H1 (cell line): ENCODE measurements around the gene XAF1. TPM values are rescaled to one million over a fixed set of nuclear protein-coding genes. Genes with fewer than 3 reads are reported as not detected.

ENCODE experiments used
- BCL11A ChIP-seq, 2 experiments: IDR thresholded peaks; one replicate each; pipeline ENCODE4 v1.6.1; 2011; ENCODE audit warnings: low read depth in 2 of 2, low read length in 2 of 2, mild to moderate bottlenecking in 2 of 2
- CHD1 ChIP-seq: IDR thresholded peaks from 2 replicates; pipeline ENCODE4 v1.6.1; 2012; ENCODE audit warnings: low read depth, low read length, improper control_type of control experiment
- CHD2 ChIP-seq: IDR thresholded peaks from 2 replicates; pipeline ENCODE4 v1.6.1; 2012; ENCODE audit warnings: low read length, improper control_type of control experiment
- EZH2 ChIP-seq: fragments of 200-600 bp; sonication (generic); IDR thresholded peaks from 2 replicates; pipeline ENCODE4 v1.7.1; 2012; ENCODE audit warnings: low read depth, mild to moderate bottlenecking, moderate library complexity, low read length, inconsistent platforms; ENCODE audit not compliant: severe bottlenecking
- GABPA ChIP-seq: IDR thresholded peaks from 2 replicates; pipeline ENCODE4 v1.6.1; 2011; ENCODE audit warnings: mild to moderate bottlenecking, low read length, moderate library complexity, borderline replicate concordance; ENCODE audit not compliant: insufficient read depth
- GTF2F1 ChIP-seq: IDR thresholded peaks from 2 replicates; pipeline ENCODE4 v1.6.1; 2012; ENCODE audit warnings: low read depth, low read length, improper control_type of control experiment, borderline replicate concordance
- KDM4A ChIP-seq: IDR thresholded peaks from one replicate; pipeline ENCODE4 v1.7.1; 2012; ENCODE audit warnings: low read depth, mild to moderate bottlenecking, moderate library complexity, low read length, inconsistent platforms; ENCODE audit not compliant: severe bottlenecking
- PHF8 ChIP-seq: fragments of 200-600 bp; sonication (generic); conservative IDR thresholded peaks from 2 replicates; pipeline ENCODE4 v1.7.1; 2012; ENCODE audit warnings: low read depth, mild to moderate bottlenecking, inconsistent platforms, low read length, moderate library complexity
- POLR2AphosphoS5 ChIP-seq: IDR thresholded peaks from 2 replicates; pipeline ENCODE4 v1.6.1; 2011; ENCODE audit warnings: low read depth, low read length
- POU5F1 ChIP-seq: IDR thresholded peaks from 2 replicates; pipeline ENCODE4 v1.6.1; 2011; ENCODE audit warnings: low read depth, mild to moderate bottlenecking, low read length, moderate library complexity
- RAD21 ChIP-seq, 2 experiments: IDR thresholded peaks in 1 of 2; conservative IDR thresholded peaks in 1 of 2; 2 replicates each; pipeline ENCODE4 v1.6.1; 2011; ENCODE audit warnings: low read depth in 2 of 2, low read length in 2 of 2, improper control_type of control experiment in 1 of 2, inconsistent platforms in 1 of 2, mild to moderate bottlenecking in 1 of 2, moderate library complexity in 1 of 2
- RBBP5 ChIP-seq: IDR thresholded peaks from 2 replicates; pipeline ENCODE4 v1.7.1; 2012; ENCODE audit warnings: low read depth, mild to moderate bottlenecking, inconsistent platforms, low read length, moderate library complexity, borderline replicate concordance
- SP1 ChIP-seq: IDR thresholded peaks from 2 replicates; pipeline ENCODE4 v1.6.1; 2011; ENCODE audit warnings: low read depth, low read length
- SP2 ChIP-seq: IDR thresholded peaks from 2 replicates; pipeline ENCODE4 v1.6.1; 2012; ENCODE audit warnings: mild to moderate bottlenecking, low read length, inconsistent platforms
- SRF ChIP-seq: IDR thresholded peaks from 2 replicates; pipeline ENCODE4 v1.6.1; 2011; ENCODE audit warnings: mild to moderate bottlenecking, low read depth, low read length, moderate library complexity
- SUZ12 ChIP-seq: fragments of 200-600 bp; sonication (generic); IDR thresholded peaks from 2 replicates; pipeline ENCODE4 v1.6.1; 2012; ENCODE audit warnings: mild to moderate bottlenecking, inconsistent platforms, low read length, moderate library complexity, mixed read lengths
- TBP ChIP-seq: IDR thresholded peaks from 2 replicates; pipeline ENCODE4 v1.6.1; 2011; ENCODE audit warnings: low read depth, low read length, improper control_type of control experiment
- TCF12 ChIP-seq: IDR thresholded peaks from 2 replicates; pipeline ENCODE4 v1.6.1; 2011; ENCODE audit warnings: low read depth, mild to moderate bottlenecking, low read length
- TEAD4 ChIP-seq: IDR thresholded peaks from 2 replicates; pipeline ENCODE4 v1.6.1; 2012; ENCODE audit warnings: low read depth, low read length, inconsistent platforms, mixed read lengths
- USF2 ChIP-seq: IDR thresholded peaks from 2 replicates; pipeline ENCODE4 v1.6.1; 2011; ENCODE audit warnings: low read length, improper control_type of control experiment
- YY1 ChIP-seq: IDR thresholded peaks from 2 replicates; pipeline ENCODE4 v1.6.1; 2011; ENCODE audit warnings: low read depth, mild to moderate bottlenecking, low read length
- ZNF274 ChIP-seq: IDR thresholded peaks from 2 replicates; pipeline ENCODE4 v1.7.0; 2012; ENCODE audit warnings: low read length, borderline replicate concordance; ENCODE audit errors: extremely low read depth
- polyA plus RNA-seq, 7 experiments: library from polyadenylated mRNA; depleted of rRNA in 3 of 7; stranded (reverse) in 5 of 7; unstranded in 2 of 7; fragments of >200 nt in 5 of 7; fragments of 200-250 nt in 2 of 7; gene quantifications; 1 replicate in 5 of 7; 2 replicates in 1 of 7; 4 replicates in 1 of 7; pipeline versions ENCODE4 v1.2.1 to v1.2.3, GENCODE V29; 2011 to 2013; ENCODE audit warnings: missing spikeins in 2 of 7, mixed read lengths in 2 of 7
- total RNA-seq: library from RNA; stranded (reverse); fragmentation: NEBNext Ultra II Directional; extraction: Animal tissue kit (Norgen Biotek cat#: 25700); gene quantifications from 2 replicates; pipeline ENCODE4 v1.2.1, GENCODE V29; 2021
- TF ChIP-seq, protein P1 (sequence below): IDR thresholded peaks from 2 replicates; pipeline ENCODE4 v1.6.1; 2012; ENCODE audit warnings: inconsistent platforms

The XAF1 gene
- total and polyA plus RNA-seq, 2 of the 8 experiments (the other 6 are each of a cell fraction or from before 2014, with no cell fraction given) = not detected

GRCh38 chr17:6713130-6713917 lies 42.5 kb upstream of the XAF1 start, which contains the start of gene SLC13A5 (continued):
- no peak for TF ChIP-seq USF2
- no peak for TF ChIP-seq SRF
- TF ChIP-seq GABPA = no peak; the same call in 1 of the 2 replicates
- TF ChIP-seq CHD2 = no peak
- TF ChIP-seq YY1 = no peak
- no peak for TF ChIP-seq POU5F1
- TF ChIP-seq CHD1 = no peak
- peak; percentile 30; the same call in 1 of the 2 replicates for TF ChIP-seq SUZ12
- TF ChIP-seq TCF12 = no peak
- TF ChIP-seq, protein P1, sequence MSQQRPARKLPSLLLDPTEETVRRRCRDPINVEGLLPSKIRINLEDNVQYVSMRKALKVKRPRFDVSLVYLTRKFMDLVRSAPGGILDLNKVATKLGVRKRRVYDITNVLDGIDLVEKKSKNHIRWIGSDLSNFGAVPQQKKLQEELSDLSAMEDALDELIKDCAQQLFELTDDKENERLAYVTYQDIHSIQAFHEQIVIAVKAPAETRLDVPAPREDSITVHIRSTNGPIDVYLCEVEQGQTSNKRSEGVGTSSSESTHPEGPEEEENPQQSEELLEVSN = no peak
- no peak for TF ChIP-seq BCL11A (IDR thresholded peaks at IDR 0.05; ENCODE audit: low read depth in 2 of 2, low read length in 2 of 2)
- no peak for TF ChIP-seq RBBP5
- no peak for TF ChIP-seq SP2
- no peak for TF ChIP-seq TBP
- TF ChIP-seq RAD21 (IDR thresholded peaks at IDR 0.05 in 1 of 2, conservative IDR thresholded peaks at IDR 0.05 in 1 of 2; ENCODE audit: low read depth in 2 of 2, low read length in 2 of 2) = peak in 1 of 2 experiments; percentile 52; a peak in 3 of 4 replicates
- TF ChIP-seq KDM4A = peak; percentile 64
- TF ChIP-seq POLR2AphosphoS5 = no peak
- peak; percentile 25; the same call in 1 of the 2 replicates for TF ChIP-seq PHF8
- TF ChIP-seq GTF2F1 = no peak
- TF ChIP-seq SP1 = no peak
- TF ChIP-seq TEAD4 = no peak
- TF ChIP-seq EZH2 = no peak
- no peak for TF ChIP-seq ZNF274
